Embryonic facial prominence (tissue), 1 donor: ENCODE results near the gene FBXW8.

Source experiments
- DNase-seq: peaks from one replicate; pipeline ENCODE4 v3.0.0-alpha.2; 2016; ENCODE audit errors: extremely low spot score

Gene FBXW8

DNA sequence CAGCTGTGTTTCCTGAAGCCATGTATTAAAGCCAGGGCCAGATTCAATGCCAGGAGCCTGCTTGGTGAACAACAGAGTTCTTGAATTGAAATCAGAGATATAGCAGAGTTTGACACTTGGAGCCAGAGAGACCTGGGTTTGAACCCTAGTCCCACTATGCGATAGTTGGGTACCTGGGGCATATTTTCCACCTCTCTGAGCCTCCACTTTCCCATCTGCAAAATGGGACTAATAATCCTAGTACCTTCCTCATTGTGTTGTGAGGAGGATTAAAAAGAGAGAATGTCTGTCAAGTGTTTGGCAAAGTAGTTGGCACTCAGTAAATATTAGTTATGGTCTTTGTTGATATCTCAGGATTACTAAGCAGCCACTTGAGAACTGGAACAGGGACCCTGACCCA lies 23.5 kb upstream of the FBXW8 start:
- DNase-seq, result no peak

GRCh38 chr12:116887897-116888296 lies 22.9 kb upstream of the FBXW8 start:
- no peak for DNase-seq

DNA sequence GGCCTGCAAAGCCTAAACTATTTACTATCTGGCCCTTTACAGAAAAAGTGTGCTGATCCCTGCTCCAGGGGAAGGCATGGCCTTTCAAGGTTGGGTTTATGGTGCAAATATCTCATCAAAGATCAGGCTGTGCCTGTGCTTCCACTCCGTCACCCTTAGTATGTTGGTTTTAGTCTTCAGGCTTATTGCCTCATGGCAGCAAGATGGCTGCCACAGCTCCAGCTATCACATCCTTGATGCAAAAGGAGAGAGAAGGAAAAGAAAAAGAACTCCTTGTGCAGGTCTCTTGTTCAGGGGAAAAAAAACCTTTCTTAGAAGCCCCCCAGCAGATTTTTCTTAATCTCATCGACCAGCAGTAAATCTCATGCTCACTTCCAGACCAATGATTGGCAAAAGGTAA lies 20.4 kb upstream of the FBXW8 start:
- no peak for DNase-seq

DNA sequence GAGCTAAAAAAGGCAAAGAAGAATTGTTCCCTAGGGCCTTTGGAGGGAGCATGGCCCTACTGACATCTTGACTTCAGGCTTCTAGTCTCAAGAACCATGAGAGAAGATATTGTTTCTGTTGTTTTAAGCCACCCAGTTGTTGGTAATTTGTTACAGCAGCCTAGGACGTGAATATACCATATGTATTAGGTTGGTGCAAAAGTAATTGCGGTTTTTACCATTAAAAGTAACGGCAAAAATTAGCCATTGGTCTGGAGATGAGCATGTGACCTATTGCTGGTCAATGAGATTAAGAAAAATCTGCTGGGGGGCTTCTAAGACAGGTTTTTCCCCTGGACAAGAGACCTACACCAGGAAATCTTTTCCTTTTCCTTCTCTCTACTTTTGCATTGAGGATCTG lies 19.7 kb upstream of the FBXW8 start:
- no peak for DNase-seq

- DNase-seq, result no peak
These were observed 18.2 kb upstream of the FBXW8 start for GRCh38 chr12:116892349-116893140.

DNA sequence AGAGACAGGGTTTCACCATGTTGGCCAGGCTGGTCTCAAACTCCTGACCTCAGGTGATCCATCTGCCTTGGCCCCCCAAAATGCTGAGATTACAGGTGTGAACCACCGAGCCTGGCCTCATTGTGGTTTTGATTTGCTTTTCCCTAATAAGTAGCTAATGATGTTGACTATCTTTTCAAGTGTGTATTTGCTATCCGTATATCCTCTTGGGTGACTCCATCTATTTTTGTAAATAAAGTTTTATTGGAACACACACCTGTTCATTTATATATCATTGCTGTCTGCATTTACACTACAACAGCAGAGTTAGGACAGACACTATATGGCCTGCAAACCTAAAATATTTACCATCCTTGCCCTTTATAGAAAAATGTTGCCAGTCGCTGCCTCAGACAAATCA lies 15.8 kb upstream of the FBXW8 start:
- no peak for DNase-seq

- no peak for DNase-seq
These were observed 14.3 kb upstream of the FBXW8 start for GRCh38 chr12:116896411-116896924.

- DNase-seq, result no peak
These were observed 13.3 kb upstream of the FBXW8 start for GRCh38 chr12:116897476-116897875.

GRCh38 chr12:116898669-116899068 lies 12.1 kb upstream of the FBXW8 start:
- no peak for DNase-seq

DNA sequence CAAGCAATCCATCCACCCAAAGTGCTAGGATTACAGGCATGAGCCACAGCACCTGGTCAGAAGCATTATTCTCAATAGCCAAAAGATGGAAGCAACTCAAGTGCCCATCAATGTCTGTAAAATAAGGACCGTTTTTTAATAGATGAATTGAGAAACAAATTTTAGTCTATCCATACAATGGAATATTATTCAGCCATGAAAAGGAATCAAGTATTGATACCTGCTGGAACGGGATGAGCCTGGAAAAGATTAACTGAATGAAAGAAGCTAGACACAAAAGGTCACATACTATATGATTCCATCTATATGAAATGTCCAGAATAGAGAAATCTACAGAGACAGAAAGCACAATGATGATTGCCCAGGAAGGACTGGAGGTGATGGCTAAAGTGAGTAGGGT lies 9.1 kb upstream of the FBXW8 start:
- DNase-seq, result no peak

GRCh38 chr12:116903818-116904217 lies 6.9 kb upstream of the FBXW8 start:
- no peak for DNase-seq

DNA sequence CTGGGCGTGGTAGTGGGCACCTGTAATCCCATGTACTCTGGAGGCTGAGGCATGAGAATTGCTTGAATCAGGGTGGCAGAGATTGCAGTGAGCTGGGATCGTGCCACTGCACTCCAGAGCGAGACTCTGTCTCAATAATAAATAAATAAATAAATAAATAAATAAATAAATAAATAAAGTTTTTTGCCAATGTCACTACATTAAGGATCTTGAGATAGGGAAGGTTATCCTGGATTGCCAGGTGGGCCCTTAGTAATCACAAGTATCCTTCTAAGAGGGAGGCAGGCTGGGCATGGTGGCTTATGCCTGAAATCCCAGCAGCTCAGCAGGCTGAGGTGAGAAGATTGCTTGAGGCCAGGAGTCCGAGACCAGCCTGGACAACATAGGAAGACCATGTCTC lies 4.5 kb upstream of the FBXW8 start:
- DNase-seq, result no peak

DNA sequence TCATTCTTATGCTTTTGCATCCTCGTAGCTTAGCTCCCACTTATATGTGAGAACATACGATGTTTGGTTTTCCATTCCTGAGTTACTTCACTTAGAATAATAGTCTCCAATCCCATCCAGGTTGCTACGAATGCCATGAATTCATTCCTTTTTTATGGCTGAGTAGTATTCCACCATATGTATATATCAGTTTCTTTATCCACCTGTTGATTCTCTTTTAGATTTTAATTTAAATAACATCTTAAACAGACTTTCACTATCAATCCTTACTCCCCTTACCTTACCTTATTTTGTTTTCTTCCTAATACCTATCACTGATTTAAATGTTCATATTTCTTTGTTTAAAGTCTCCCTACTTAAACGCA lies 488 bp upstream of the FBXW8 start:
- no peak for DNase-seq

GRCh38 chr12:116915326-116915725 lies 4.6 kb downstream of the FBXW8 start:
- DNase-seq, result no peak

DNA sequence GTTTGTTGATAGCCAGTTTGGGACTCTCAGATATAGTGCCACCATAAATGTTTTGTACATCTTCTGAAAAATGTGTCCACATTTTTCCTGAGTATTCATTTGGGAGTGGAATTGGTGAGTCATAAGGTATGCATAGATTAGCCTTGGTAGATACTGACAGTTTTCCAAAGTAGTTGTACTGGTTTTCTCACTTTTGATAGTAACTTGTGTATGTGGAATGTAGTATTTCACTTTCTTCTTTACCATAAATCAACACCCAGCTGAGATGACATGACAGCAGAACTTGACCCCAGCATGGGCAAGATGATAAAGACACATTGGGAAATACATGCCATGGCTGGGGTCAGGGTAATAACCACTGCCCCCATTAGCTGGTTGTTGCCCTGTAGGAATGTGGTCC lies 5.4 kb downstream of the FBXW8 start:
- no peak for DNase-seq

- no peak for DNase-seq
These were observed 6.0 kb downstream of the FBXW8 start for GRCh38 chr12:116916714-116917114.

GRCh38 chr12:116918464-116918863 lies 7.7 kb downstream of the FBXW8 start:
- no peak for DNase-seq

DNA sequence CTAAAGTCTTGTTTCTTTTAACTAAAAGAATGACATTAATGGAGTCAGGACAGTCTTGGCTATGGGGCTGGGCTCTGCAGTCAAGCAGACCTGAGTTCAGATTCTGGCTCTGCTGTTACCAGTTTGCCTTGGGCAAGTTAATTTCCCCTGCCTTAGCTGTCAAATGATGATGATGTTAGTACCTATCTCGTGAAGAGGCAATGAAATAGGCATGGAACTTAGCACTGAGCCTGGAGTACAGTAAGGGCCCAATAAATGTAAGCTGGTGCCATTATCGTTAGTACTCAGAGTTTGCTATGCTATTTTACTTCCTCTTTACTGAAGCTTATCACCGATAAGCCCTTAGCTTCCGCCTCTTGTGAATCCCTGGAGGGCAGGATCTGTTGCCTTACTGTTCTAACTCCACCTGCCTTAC lies 8.5 kb downstream of the FBXW8 start:
- DNase-seq, result no peak

GRCh38 chr12:116919706-116920485 lies 9.1 kb downstream of the FBXW8 start:
- DNase-seq, result no peak

- no peak for DNase-seq
These were observed 10.2 kb downstream of the FBXW8 start for GRCh38 chr12:116920939-116921338.

- no peak for DNase-seq
These were observed 11.6 kb downstream of the FBXW8 start for GRCh38 chr12:116922194-116922897.
